Spleen (tissue), 7 donors: ENCODE results near the gene MYO19.

Experiments used
- POLR2A ChIP-seq, 3 donors: fragments of 450-650 bp; IDR thresholded peaks; one replicate each; pipeline ENCODE4 v1.5.1; 2017; ENCODE audit warnings: antibody characterized with exemption in 3 of 3, mild to moderate bottlenecking in 1 of 3
- POLR2AphosphoS5 ChIP-seq, 3 donors: sonication (generic); formaldehyde crosslinking; IDR thresholded peaks; one replicate each; pipeline ENCODE4 v1.5.1; 2017; ENCODE audit warnings: antibody characterized with exemption in 3 of 3
- TF ChIP-seq, protein P1 (sequence below), 11 experiments: fragments of 200-600 bp in 7 of 11; fragments of 450-650 bp in 4 of 11; sonication (generic) in 4 of 11; IDR thresholded peaks in 8 of 11; conservative IDR thresholded peaks in 3 of 11; 1 replicate in 7 of 11; 2 replicates in 4 of 11; pipeline versions ENCODE4 v1.4.0 to v1.8.0; 2016 to 2021; ENCODE audit warnings: antibody characterized with exemption in 11 of 11, inconsistent platforms in 4 of 11, mild to moderate bottlenecking in 1 of 11
- donor health status: DM: no; HTN: no; CAD: no; lungs with moderate emphysema.
- donor health status: DM: no; HTN: no; CAD: no.
- donor health status: DM: no; HTN: no; CAD: no.

DNA sequence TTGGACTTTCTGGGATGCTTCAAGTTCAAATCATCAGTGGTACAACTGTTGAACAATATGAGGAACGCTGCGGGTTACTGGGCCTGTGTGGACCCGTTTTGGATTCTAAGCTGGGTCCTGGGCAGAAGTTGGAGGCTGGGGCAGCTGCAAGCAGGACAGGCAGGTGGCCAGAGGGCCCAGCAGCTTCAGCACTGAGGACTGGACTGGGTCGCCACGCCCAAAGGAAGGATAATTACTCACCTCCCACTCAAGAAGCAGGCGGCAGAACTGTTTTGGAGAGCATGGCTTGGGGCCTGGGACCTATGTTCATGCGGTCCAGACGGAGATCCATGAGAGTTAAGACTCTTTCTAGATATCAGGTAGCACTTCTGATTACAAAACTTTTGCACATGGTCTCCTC lies 49.6 kb downstream of the MYO19 start:
- TF ChIP-seq, protein P1, sequence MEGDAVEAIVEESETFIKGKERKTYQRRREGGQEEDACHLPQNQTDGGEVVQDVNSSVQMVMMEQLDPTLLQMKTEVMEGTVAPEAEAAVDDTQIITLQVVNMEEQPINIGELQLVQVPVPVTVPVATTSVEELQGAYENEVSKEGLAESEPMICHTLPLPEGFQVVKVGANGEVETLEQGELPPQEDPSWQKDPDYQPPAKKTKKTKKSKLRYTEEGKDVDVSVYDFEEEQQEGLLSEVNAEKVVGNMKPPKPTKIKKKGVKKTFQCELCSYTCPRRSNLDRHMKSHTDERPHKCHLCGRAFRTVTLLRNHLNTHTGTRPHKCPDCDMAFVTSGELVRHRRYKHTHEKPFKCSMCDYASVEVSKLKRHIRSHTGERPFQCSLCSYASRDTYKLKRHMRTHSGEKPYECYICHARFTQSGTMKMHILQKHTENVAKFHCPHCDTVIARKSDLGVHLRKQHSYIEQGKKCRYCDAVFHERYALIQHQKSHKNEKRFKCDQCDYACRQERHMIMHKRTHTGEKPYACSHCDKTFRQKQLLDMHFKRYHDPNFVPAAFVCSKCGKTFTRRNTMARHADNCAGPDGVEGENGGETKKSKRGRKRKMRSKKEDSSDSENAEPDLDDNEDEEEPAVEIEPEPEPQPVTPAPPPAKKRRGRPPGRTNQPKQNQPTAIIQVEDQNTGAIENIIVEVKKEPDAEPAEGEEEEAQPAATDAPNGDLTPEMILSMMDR (IDR thresholded peaks at IDR 0.05 in 8 of 11, conservative IDR thresholded peaks at IDR 0.05 in 3 of 11): no peak
- TF ChIP-seq POLR2AphosphoS5 (IDR thresholded peaks at IDR 0.05) (no peak), POLR2A (IDR thresholded peaks at IDR 0.05) (no peak)
